SK-N-SH treated with all-trans-retinoic acid at 6 μM for 48 hours (cell line): Measurements from ENCODE around the gene WDR7.

Experiments used
- OSR1 ChIP-seq: fragments of 250-450 bp; sonication (Bioruptor Pico); IDR thresholded peaks from 2 replicates; pipeline ENCODE4 v1.8.0; 2022; ENCODE audit warnings: moderate library complexity, mild to moderate bottlenecking, inconsistent platforms
- POU6F1 ChIP-seq: fragments of 250-450 bp; sonication (Bioruptor Pico); IDR thresholded peaks from 2 replicates; pipeline ENCODE4 v1.8.0; 2021; ENCODE audit warnings: low read depth, mild to moderate bottlenecking, moderate library complexity, borderline replicate concordance

- TF ChIP-seq POU6F1, result no peak
- no peak for TF ChIP-seq OSR1 (CRISPR knock-in tag)
These were observed 248.5 kb downstream of the WDR7 start for GRCh38 chr18:56899660-56900059.
